Activated CD4-positive, alpha-beta T cell treated with anti-CD3 and anti-CD28 coated beads, Interleukin-2, amount 50 U/mL, for 24 hours (primary cell): Measurements from ENCODE around the gene PECR.

Experiments
- DNase-seq, 2 donors: peaks; one replicate each; pipeline ENCODE4 v3.0.0-alpha.2; 2020; ENCODE audit warnings: low read depth in 1 of 2, low spot score in 1 of 2

The PECR gene

DNA sequence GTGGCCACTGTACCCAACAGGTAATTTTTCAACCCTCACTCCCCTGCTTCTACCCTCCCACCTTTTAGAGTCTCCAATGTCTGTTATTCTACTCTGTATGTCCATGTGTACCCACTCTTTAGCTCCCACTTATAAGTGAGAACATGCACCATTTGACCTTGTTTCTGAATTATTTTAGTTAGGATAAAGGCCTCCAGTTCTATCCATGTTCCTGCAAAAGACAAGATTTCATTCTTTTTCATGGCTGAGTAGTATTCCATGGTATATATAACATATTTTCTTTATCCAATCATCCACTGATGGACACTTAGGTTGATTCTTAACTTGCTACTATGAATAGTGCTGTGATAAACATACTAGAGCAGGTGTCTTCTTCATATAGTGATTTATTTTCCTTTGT, 9.1 kb downstream of the PECR start:
- no peak for DNase-seq

- no peak for DNase-seq
These were observed 10.3 kb downstream of the PECR start for GRCh38 chr2:216071111-216071851.

- DNase-seq = no peak
These were observed 11.4 kb downstream of the PECR start for GRCh38 chr2:216070195-216070594.

DNA sequence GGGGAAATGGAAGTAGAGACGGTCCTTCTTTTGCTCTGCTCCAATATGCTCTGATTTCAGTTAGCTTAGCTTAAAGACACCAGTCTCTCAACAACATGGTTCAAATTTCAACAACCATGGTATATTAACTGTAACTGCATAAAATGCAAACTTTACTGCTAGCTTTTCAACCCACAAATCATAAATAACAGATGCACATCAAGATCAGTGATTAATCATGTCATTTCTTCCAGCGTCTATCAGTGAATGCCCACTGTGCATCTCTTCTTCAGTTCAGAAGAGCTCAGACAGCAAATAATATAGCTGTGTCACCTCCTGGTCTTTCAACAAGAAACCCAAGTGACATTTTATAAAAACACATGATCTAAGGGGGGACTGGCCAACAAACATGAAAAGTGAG, 12.6 kb downstream of the PECR start:
- no peak for DNase-seq

- no peak for DNase-seq
These were observed 15.4 kb downstream of the PECR start for GRCh38 chr2:216066230-216066629.

DNA sequence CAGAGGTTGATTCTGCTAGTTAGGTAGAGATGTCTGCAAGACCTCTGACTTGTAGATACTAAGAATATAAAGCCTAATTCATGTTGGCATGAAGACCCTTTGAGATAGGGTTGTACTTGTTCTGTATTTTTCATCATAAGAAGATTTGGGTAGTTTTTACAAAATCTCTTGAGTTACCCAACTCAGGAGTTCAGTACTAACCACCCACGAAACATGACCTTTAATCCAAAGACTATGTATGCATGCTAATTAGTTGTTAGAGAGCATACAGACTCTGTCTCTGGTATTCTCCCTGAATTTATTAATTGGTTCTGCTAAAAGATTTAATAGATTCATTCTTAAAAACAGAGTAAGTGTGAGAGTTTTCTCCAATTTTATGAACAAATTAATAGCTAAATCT, 16.9 kb downstream of the PECR start:
- no peak for DNase-seq

GRCh38 chr2:216064014-216064630, 17.5 kb downstream of the PECR start:
- DNase-seq = no peak

- DNase-seq = no peak
These were observed 22.3 kb downstream of the PECR start for GRCh38 chr2:216059233-216059834.

DNA sequence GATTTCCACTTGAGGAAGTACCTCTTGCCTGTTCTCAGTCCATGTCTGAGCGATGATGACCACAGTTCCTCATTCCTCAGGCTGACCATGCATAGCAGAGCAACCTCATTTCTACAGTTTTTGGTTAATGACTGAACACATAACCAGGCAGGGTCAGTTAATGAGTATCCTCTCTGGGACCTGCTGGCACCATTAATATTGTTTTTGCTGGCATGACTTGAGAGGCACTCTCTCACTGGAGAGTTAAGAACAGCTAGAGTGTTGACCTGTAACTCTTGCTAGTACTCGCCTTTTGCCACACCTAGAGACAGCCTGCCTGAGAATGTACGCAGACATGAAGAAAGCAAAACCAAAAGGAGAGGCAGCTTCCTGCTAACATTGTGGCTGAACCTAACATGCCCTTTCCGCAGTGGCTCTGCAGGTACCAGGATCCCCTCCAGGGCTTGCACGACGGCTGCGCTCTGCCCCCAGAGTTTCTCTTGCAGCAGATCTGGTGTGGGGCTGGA, 23.9 kb downstream of the PECR start:
- peak; percentile 7 to 24 for DNase-seq

- no peak for DNase-seq
These were observed 24.9 kb downstream of the PECR start for GRCh38 chr2:216056739-216057138.

- no peak for DNase-seq
These were observed 25.9 kb downstream of the PECR start for GRCh38 chr2:216055680-216056079.

DNA sequence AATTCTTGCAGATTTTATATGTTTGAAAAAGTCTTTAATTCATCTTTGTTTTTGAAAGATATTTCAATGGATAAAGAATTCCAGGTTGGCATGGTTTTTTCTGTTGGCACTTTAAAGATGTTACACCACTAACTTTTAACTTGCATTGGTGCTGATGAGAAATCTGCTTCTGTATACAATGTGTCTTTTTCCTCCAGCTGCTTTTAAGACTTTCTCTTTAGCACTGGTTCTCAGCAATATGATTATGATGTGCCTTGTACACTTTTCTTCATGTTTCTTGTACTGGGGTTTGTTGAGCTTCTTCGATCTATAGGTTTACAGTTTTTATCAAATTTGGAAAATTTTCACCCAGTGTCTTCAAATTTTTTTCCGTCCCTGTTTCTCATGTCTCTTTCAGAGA, 29.2 kb downstream of the PECR start:
- no peak for DNase-seq

DNA sequence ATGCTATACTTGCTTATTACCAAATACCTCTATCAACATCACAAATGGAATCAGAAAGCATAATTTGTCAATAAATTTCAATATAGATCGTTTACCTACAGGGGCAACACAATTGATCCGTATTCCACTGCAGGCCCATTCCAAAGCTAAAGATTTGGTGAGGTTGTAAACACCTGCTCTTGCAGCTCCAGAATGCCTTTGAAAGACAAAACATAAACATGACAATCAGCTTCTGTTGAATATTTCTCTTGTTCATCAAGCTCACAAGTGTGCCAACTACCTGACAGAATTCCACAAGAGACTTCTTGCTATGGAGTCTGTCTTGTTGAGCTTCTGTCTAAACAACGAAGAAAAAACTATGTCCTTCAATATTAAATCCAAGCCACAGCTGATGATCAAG, 30.3 kb downstream of the PECR start:
- no peak for DNase-seq

- no peak for DNase-seq
These were observed 32.2 kb downstream of the PECR start for GRCh38 chr2:216049452-216049851.

DNA sequence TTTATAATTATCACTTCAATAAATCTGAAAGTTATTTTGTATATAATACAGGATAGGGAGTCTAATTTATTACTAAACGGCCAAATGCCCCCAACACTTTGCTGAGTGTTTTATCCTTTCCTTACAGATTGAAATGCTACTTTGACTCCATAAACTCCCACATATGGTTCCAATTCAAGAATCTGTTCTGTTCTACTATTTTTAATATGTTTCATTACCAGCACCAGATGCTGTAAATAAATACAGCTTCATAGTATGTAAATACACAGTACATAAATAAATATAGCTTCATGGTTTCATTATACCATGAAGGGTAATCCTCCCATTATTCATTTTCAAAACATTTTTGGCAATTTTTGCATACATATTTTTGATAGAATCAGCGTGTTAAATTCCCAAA, 34.2 kb downstream of the PECR start:
- no peak for DNase-seq

DNA sequence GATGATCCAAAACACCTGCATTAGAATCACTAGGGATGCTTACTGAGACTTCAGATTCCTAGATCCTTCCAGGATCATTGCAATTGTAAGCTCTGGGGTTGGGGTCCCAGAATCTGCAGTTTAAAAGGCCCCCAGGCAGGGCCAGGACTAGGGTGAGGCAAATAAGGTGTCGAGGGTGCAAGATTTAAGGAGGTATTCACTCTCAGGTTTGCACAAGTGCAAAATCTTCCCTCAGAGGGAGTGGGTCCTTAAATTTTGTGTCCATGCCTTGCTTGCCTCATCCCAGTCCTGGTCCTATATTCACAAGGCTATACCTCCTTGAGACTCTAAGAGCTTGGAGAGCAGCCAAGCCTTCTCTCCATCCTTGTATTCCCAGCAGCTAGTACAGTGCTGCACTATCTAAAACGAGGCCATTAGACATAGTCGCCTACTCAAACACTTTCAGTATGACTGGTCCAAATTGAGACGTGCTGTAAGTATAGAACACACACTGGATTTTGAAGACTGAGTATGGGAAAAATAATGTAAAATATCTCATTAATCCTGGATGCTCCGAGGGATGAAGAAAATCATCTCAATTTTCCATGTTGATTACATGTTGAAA, 36.6 kb downstream of the PECR start:
- DNase-seq = no peak

DNA sequence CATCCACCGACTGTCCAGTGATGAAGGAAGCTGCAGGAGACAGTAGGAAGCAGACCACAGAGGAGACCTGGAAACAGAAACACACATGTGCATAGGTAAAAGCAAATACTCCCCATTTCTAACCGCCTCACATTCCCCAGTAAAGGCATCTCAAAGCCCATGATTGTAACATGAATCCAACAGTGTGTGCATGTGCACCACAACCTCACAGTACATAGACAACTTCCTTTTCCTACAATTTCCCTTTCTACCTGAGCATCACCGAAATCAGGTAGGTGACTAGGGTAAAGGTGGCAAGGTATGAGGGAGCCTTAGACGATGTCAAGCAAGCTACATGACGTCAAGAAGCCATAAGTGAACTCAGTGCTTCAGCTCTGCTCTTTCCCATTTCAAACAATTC, 37.7 kb downstream of the PECR start:
- DNase-seq = no peak

GRCh38 chr2:216041438-216041837, 40.2 kb downstream of the PECR start:
- no peak for DNase-seq

DNA sequence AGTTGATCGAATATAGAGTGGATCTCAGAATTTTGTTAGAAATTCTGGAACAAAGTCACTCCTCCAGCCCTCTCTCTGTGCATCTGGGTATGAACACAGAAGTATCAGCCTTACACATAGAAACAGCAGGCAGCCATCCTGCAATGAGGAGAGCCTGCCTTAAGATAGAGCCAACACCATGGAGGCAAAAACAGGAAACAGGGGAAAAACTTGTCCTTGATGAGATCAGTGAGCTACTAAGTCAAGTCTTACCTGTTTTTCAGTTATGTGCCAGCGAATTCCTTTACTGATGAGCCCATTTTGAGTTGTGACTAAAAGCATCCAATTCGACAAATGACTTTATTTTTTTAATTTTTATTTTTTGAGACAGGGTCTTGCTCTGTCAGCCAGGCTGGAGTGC, 41.7 kb downstream of the PECR start:
- DNase-seq = no peak

DNA sequence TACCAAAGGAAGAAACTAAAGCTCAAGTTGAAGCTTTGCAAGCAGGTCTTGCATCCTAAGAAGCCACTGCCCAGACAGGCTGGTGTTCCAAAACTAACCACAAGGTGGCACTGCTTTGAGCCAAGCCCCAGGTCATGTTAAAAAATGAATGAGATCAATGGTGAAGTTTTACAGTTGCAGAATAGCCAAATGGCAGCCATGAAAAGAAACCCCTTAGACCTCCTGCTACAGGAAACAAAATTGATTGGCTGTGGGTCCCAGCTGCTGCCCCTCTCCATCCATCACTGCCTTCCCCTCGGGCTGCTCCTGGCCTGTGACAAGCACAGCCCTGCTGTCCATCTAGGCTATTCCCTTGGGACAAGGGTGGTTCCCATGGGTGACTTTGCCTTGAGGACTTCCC, 47.5 kb downstream of the PECR start:
- peak; percentile 73 to 78 for DNase-seq

GRCh38 chr2:216033403-216033802, 48.2 kb downstream of the PECR start:
- no peak for DNase-seq
